Urothelium cell line (cell line): ENCODE results near the gene BEX3.
"Not testable (repeated sequence)": the region's sequence is repeated elsewhere in the genome, so short reads cannot be mapped to it uniquely, and the experiment has no call there.

ENCODE experiments used
- DNase-seq: peaks from one replicate; pipeline ENCODE4 v3.0.0; 2011; ENCODE audit warnings: low spot score, mixed read lengths
- FAIRE-seq: peaks from 2 replicates; lab custom pipeline; 2011; peaks lifted over from hg19 to GRCh38; lab: Jason Lieb, UNC

BEX3 gene

GRCh38 chrX:103378990-103379389, 2.7 kb downstream of the BEX3 start:
- FAIRE-seq (no peak), DNase-seq (no peak)

- no peak for FAIRE-seq
- no peak for DNase-seq
These were observed 6.5 kb downstream of the BEX3 start for GRCh38 chrX:103382877-103383276.

GRCh38 chrX:103384672-103385071, 8.3 kb downstream of the BEX3 start:
- FAIRE-seq (no peak), DNase-seq (no peak)

- FAIRE-seq, result not testable (repeated sequence)
These were observed 9.0 kb downstream of the BEX3 start for GRCh38 chrX:103385283-103385830.

GRCh38 chrX:103386332-103386731, 10.0 kb downstream of the BEX3 start:
- FAIRE-seq, result no peak
- no peak for DNase-seq

More at GRCh38 chrX:103385283-103385830, 9.0 kb downstream of the BEX3 start:
- DNase-seq, result not testable (repeated sequence)

- DNase-seq (no peak), FAIRE-seq (no peak)
These were observed 17.1 kb downstream of the BEX3 start for GRCh38 chrX:103393487-103393886.

GRCh38 chrX:103396186-103396585, 19.8 kb downstream of the BEX3 start:
- no peak for FAIRE-seq
- DNase-seq, result no peak

- no peak for FAIRE-seq
- no peak for DNase-seq
These were observed 20.3 kb downstream of the BEX3 start for GRCh38 chrX:103396660-103397059.

- no peak for DNase-seq
- no peak for FAIRE-seq
These were observed 21.4 kb downstream of the BEX3 start for GRCh38 chrX:103397707-103398106.

- DNase-seq (peak; percentile 40), FAIRE-seq (no peak)
These were observed 22.1 kb downstream of the BEX3 start for GRCh38 chrX:103398421-103398864.

- DNase-seq, result no peak
- no peak for FAIRE-seq
These were observed 23.4 kb downstream of the BEX3 start for GRCh38 chrX:103399744-103400143.

GRCh38 chrX:103400931-103401330, 24.6 kb downstream of the BEX3 start:
- no peak for FAIRE-seq

GRCh38 chrX:103404231-103405008, 28.1 kb downstream of the BEX3 start:
- DNase-seq (peak; percentile 56), FAIRE-seq (no peak)

More at GRCh38 chrX:103400931-103401330, 24.6 kb downstream of the BEX3 start:
- DNase-seq, result no peak

GRCh38 chrX:103405009-103405333, 28.6 kb downstream of the BEX3 start:
- FAIRE-seq (no peak), DNase-seq (no peak)

- no peak for FAIRE-seq
- no peak for DNase-seq
These were observed 29.9 kb downstream of the BEX3 start for GRCh38 chrX:103406256-103406655.

GRCh38 chrX:103407776-103408175, 31.4 kb downstream of the BEX3 start:
- DNase-seq (no peak), FAIRE-seq (no peak)

GRCh38 chrX:103411721-103412120, 35.4 kb downstream of the BEX3 start:
- not testable (repeated sequence) for FAIRE-seq, DNase-seq

GRCh38 chrX:103413705-103414387, 37.5 kb downstream of the BEX3 start:
- DNase-seq (no peak), FAIRE-seq (no peak)

GRCh38 chrX:103414561-103414960, 38.2 kb downstream of the BEX3 start:
- no peak for DNase-seq
- FAIRE-seq, result no peak

GRCh38 chrX:103415068-103415467, 38.7 kb downstream of the BEX3 start:
- no peak for FAIRE-seq

GRCh38 chrX:103415528-103415927, 39.2 kb downstream of the BEX3 start:
- FAIRE-seq, result no peak
- DNase-seq, result no peak

More at GRCh38 chrX:103415068-103415467, 38.7 kb downstream of the BEX3 start:
- DNase-seq, result no peak

- FAIRE-seq (no peak), DNase-seq (no peak)
These were observed 41.0 kb downstream of the BEX3 start for GRCh38 chrX:103417370-103417769.
